Measurements from ENCODE around the gene HOXA6.

GRCh38 chr7:27099453-27100370, 47.9 kb downstream of the HOXA6 start:
- TF ChIP-seq, protein P1, sequence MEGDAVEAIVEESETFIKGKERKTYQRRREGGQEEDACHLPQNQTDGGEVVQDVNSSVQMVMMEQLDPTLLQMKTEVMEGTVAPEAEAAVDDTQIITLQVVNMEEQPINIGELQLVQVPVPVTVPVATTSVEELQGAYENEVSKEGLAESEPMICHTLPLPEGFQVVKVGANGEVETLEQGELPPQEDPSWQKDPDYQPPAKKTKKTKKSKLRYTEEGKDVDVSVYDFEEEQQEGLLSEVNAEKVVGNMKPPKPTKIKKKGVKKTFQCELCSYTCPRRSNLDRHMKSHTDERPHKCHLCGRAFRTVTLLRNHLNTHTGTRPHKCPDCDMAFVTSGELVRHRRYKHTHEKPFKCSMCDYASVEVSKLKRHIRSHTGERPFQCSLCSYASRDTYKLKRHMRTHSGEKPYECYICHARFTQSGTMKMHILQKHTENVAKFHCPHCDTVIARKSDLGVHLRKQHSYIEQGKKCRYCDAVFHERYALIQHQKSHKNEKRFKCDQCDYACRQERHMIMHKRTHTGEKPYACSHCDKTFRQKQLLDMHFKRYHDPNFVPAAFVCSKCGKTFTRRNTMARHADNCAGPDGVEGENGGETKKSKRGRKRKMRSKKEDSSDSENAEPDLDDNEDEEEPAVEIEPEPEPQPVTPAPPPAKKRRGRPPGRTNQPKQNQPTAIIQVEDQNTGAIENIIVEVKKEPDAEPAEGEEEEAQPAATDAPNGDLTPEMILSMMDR (IDR thresholded peaks at IDR 0.05): no peak
- TF ChIP-seq POLR2A (IDR thresholded peaks at IDR 0.05): no peak
